Keratinocyte (primary cell): ENCODE measurements around the gene CBX7. TPM values are rescaled to one million over a fixed set of nuclear protein-coding genes. Genes with fewer than 3 reads are reported as not detected.
A peak's percentile ranks its signal among the peaks of the same experiment; 100 is the strongest.

Experiments
- DNase-seq: peaks from one replicate; pipeline ENCODE4 v3.0.0-alpha.2; 2011; ENCODE audit warnings: low read depth, missing footprints, low spot score
- FAIRE-seq: peaks from 2 replicates; lab custom pipeline; 2011; peaks lifted over from hg19 to GRCh38; lab: Jason Lieb, UNC
- H2AFZ ChIP-seq: 2 replicates; pipeline ENCODE4 v1.6.0; 2012; ENCODE audit warnings: low read length, control low read depth, inconsistent platforms; ENCODE audit not compliant: control insufficient read depth
- H3K27ac ChIP-seq: 2 replicates; pipeline ENCODE4 v1.5.1; 2011; ENCODE audit warnings: low read length; ENCODE audit not compliant: control insufficient read depth, insufficient read depth
- H3K27me3 ChIP-seq: 3 replicates; pipeline ENCODE4 v1.6.0; 2011; ENCODE audit warnings: low read length; ENCODE audit not compliant: control insufficient read depth, insufficient read depth; ENCODE audit errors: extremely low read depth
- H3K36me3 ChIP-seq, 2 experiments: 2 replicates in 1 of 2; 3 replicates in 1 of 2; pipeline ENCODE4 v1.5.1; 2011; ENCODE audit warnings: low read length in 2 of 2, mild to moderate bottlenecking in 1 of 2; ENCODE audit not compliant: control insufficient read depth in 2 of 2, insufficient read depth in 2 of 2; ENCODE audit errors: extremely low read depth in 1 of 2
- H3K4me1 ChIP-seq: 3 replicates; pipeline ENCODE4 v1.5.1; 2011; ENCODE audit warnings: low read length; ENCODE audit not compliant: control insufficient read depth, insufficient read depth; ENCODE audit errors: extremely low read depth
- H3K4me2 ChIP-seq: 3 replicates; pipeline ENCODE4 v1.6.0; 2011; ENCODE audit warnings: low read depth, low read length; ENCODE audit not compliant: control insufficient read depth, insufficient read depth; ENCODE audit errors: extremely low read depth
- H3K4me3 ChIP-seq, 3 experiments: fragments of 200-600 bp in 1 of 3; sonication (generic) in 1 of 3; 2 replicates in 2 of 3; 3 replicates in 1 of 3; pipeline ENCODE4 v1.5.1; 2011 to 2016; ENCODE audit warnings: low read length in 3 of 3, mild to moderate bottlenecking in 3 of 3, control low read depth in 2 of 3, inconsistent platforms in 1 of 3, low read depth in 1 of 3, mixed read lengths in 1 of 3, mixed run types in 1 of 3, moderate library complexity in 1 of 3; ENCODE audit not compliant: control insufficient read depth in 2 of 3, insufficient read depth in 2 of 3; ENCODE audit errors: extremely low read depth in 1 of 3
- H3K79me2 ChIP-seq: 2 replicates; pipeline ENCODE4 v1.6.0; 2012; ENCODE audit warnings: low read length; ENCODE audit not compliant: control insufficient read depth, insufficient read depth
- H3K9ac ChIP-seq: 3 replicates; pipeline ENCODE4 v1.6.0; 2011; ENCODE audit warnings: low read length; ENCODE audit not compliant: control insufficient read depth, insufficient read depth; ENCODE audit errors: extremely low read depth
- H3K9me1 ChIP-seq: 3 replicates; pipeline ENCODE4 v1.6.0; 2011; ENCODE audit warnings: low read length; ENCODE audit not compliant: control insufficient read depth, insufficient read depth; ENCODE audit errors: extremely low read depth
- H3K9me3 ChIP-seq: 2 replicates; pipeline ENCODE4 v1.5.1; 2012; ENCODE audit warnings: low read depth, low read length; ENCODE audit not compliant: control insufficient read depth
- H4K20me1 ChIP-seq: 3 replicates; pipeline ENCODE4 v1.6.0; 2011; ENCODE audit warnings: low read length; ENCODE audit not compliant: control insufficient read depth, insufficient read depth; ENCODE audit errors: extremely low read depth
- EZH2 ChIP-seq: IDR thresholded peaks from one replicate; pipeline ENCODE4 v1.6.1; 2012; ENCODE audit warnings: inconsistent platforms, mild to moderate bottlenecking, low read length, moderate library complexity
- dilution Hi-C: fragments of 300-500 bp; cut with MboI; formaldehyde crosslinking; loops from one replicate; pipeline ENCODE4 v1.7.0; 2020; ENCODE audit warnings: low sequenced_read_pairs; ENCODE audit not compliant: extremely low pct_ligation_motif_present
- polyA plus RNA-seq, 5 experiments: library from polyadenylated mRNA; depleted of rRNA in 3 of 5; stranded (reverse) in 3 of 5; stranded (forward) in 1 of 5; unstranded in 1 of 5; fragments of >200 nt; gene quantifications; 1 replicate in 1 of 5; 2 replicates in 3 of 5; 3 replicates in 1 of 5; pipeline versions ENCODE4 v1.2.1 to v1.2.3, GENCODE V29; 2011 to 2012; ENCODE audit warnings: missing spikeins in 2 of 5, low read depth in 1 of 5, low replicate concordance in 1 of 5
- TF ChIP-seq, protein P1 (sequence below), 3 experiments: IDR thresholded peaks in 1 of 3; conservative IDR thresholded peaks in 1 of 3; optimal IDR thresholded peaks in 1 of 3; 2 replicates in 2 of 3; 3 replicates in 1 of 3; pipeline versions ENCODE3 to v1.5.1; 2011; ENCODE audit warnings: low read length in 3 of 3, mild to moderate bottlenecking in 3 of 3, moderate library complexity in 2 of 3, control low read depth in 1 of 3, inconsistent platforms in 1 of 3; ENCODE audit not compliant: insufficient read depth in 2 of 3; ENCODE audit errors: extremely low read depth in 1 of 3

The CBX7 gene
- polyA plus RNA-seq, 1 donor (not counting 4 experiments of a cell fraction or from before 2014, with no cell fraction given), result 1.3 TPM

DNA sequence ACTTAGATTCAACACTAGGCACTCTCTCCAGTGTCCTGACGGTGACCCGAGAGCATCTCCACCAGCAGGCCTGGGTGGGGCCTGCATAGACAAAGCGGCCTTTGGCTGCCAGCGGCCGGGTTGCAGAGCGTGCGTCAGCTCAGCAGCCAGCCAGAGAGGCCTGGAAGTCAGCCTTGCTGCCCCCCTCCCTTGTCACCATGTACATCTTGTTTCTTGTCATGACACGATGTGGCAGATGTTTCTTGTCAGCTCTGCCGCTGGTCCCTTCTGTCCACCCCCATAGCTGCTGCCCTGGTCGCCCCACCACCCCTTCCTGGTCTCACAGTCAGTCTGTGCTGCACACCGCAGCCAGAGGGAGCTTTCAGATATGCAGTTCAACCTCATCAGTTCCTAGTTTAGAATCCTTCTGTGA, 33.1 kb upstream of the CBX7 start:
- dilution Hi-C loops, result no loop called here

DNA sequence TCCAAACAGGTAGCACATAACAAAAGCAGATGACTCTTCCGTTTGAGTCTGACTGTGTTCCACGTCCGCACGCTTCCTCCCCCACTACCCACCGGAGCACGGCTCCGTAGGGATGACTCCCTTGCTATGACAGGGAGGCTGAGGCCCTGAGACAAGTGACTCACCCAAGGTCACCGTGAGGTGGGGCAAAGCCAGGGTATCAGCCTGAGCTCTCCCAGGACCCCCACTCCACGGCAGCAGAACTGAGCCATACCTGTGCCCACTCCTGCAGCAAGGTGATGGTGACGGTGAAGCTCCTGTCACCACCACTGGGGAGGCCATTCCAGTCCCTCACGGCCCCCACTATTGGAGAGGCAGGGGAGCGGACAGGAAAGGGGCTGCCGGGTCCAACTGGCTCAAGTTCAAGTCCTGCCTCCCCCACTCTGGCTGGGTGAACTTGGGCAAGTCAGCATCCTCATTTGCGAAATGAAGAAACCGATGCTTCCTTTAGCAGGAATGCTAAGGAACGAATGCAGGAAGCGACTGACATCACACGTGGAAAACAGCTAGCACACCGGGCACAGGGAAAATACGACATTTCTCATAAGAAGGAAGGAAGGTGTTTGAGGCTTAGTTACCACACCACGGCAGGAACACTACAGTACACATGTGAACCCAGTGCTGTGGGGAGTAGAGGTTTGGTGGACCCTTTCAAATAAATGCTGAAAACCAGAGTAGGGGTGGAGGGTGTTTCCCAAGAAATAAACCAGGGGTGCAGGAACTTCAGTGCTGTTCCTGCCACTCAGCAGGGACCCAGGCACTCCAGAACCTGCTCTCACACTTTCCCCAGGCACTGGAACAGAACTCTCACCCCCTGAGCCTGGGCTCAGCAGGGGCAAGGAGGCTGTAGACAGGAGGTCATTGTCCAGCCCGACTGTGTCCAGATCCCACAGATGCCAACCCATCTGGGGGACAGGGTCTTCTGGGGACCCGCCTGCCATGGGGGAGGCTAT, 32.4 kb upstream of the CBX7 start:
- dilution Hi-C loops, result no loop called here
- no peak overlapping the region for H2AFZ ChIP-seq
- H3K4me3 ChIP-seq, result no peak overlapping the region
- no peak overlapping the region for H3K9ac ChIP-seq
- no peaks in the 10 kb centered on the region for H3K9me3 ChIP-seq
- H3K4me2 ChIP-seq, result no peak overlapping the region
- no peak overlapping the region for H3K27ac ChIP-seq
- H4K20me1 ChIP-seq, result no peaks in the 10 kb centered on the region
- no peaks in the 10 kb centered on the region for H3K27me3 ChIP-seq
- no peaks in the 10 kb centered on the region for H3K79me2 ChIP-seq
- DNase-seq, result no peak
- H3K36me3 ChIP-seq, result no peaks in the 10 kb centered on the region
- no peak for FAIRE-seq
- TF ChIP-seq, protein P1, sequence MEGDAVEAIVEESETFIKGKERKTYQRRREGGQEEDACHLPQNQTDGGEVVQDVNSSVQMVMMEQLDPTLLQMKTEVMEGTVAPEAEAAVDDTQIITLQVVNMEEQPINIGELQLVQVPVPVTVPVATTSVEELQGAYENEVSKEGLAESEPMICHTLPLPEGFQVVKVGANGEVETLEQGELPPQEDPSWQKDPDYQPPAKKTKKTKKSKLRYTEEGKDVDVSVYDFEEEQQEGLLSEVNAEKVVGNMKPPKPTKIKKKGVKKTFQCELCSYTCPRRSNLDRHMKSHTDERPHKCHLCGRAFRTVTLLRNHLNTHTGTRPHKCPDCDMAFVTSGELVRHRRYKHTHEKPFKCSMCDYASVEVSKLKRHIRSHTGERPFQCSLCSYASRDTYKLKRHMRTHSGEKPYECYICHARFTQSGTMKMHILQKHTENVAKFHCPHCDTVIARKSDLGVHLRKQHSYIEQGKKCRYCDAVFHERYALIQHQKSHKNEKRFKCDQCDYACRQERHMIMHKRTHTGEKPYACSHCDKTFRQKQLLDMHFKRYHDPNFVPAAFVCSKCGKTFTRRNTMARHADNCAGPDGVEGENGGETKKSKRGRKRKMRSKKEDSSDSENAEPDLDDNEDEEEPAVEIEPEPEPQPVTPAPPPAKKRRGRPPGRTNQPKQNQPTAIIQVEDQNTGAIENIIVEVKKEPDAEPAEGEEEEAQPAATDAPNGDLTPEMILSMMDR (optimal IDR thresholded peaks at IDR 0.05 in 1 of 3, IDR thresholded peaks at IDR 0.05 in 1 of 3, conservative IDR thresholded peaks at IDR 0.05 in 1 of 3; ENCODE audit: extremely low read depth in 1 of 3, insufficient read depth in 2 of 3, low read length in 3 of 3), result no peak
- no peak for TF ChIP-seq EZH2
- peaks cover 2% of the 10 kb centered on the region for H3K4me1 ChIP-seq
- no peaks in the 10 kb centered on the region for H3K9me1 ChIP-seq

More for the DNA sequence above, 33.1 kb upstream of the CBX7 start:
- FAIRE-seq (no peak), DNase-seq (no peak)
- H2AFZ ChIP-seq, result peak overlapping the region; percentile 49
- peaks cover 2% of the 10 kb centered on the region for H3K4me1 ChIP-seq
- no peaks in the 10 kb centered on the region for H3K9me3 ChIP-seq
- no peak overlapping the region for H3K27ac ChIP-seq
- TF ChIP-seq, protein P1 (optimal IDR thresholded peaks at IDR 0.05 in 1 of 3, IDR thresholded peaks at IDR 0.05 in 1 of 3, conservative IDR thresholded peaks at IDR 0.05 in 1 of 3; ENCODE audit: extremely low read depth in 1 of 3, insufficient read depth in 2 of 3, low read length in 3 of 3), result peak in 2 of 3 experiments; percentile 29 to 58
- no peak for TF ChIP-seq EZH2
- H3K79me2 ChIP-seq, result no peaks in the 10 kb centered on the region
- H3K9me1 ChIP-seq, result no peaks in the 10 kb centered on the region
- H4K20me1 ChIP-seq, result no peaks in the 10 kb centered on the region
- H3K36me3 ChIP-seq, result no peaks in the 10 kb centered on the region
- H3K4me3 ChIP-seq, result no peak overlapping the region
- no peaks in the 10 kb centered on the region for H3K27me3 ChIP-seq
- no peak overlapping the region for H3K4me2 ChIP-seq
- H3K9ac ChIP-seq, result no peak overlapping the region
